GM21786 (cell line): ENCODE measurements around the gene SPACA7.

Experiments
- ATAC-seq: cut with Tn5 transposase; IDR thresholded peaks from one replicate; pipeline ENCODE4 v1.9.1; 2021; ENCODE audit not compliant: unreplicated experiment

SPACA7 gene

DNA sequence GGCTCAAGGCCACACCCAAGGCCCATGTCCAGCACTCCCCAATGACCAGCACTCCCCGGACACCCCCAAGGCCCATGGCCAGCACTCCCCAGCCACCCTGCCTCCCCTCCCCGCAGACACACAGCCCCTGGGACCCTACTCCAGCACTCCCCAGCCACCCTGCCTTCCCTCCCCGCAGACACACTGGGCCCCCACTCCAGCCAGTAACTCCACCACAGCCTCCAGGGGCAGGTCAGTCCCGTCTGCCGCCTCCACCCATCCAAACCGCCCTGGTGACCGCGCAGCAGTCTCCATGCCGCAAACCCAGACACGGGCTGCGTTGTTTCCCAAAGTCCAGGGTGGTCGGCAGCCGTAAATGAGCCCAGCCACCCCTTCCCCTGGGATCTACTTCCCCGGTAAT is 70.7 kb downstream of the SPACA7 start:
- ATAC-seq, result no peak

DNA sequence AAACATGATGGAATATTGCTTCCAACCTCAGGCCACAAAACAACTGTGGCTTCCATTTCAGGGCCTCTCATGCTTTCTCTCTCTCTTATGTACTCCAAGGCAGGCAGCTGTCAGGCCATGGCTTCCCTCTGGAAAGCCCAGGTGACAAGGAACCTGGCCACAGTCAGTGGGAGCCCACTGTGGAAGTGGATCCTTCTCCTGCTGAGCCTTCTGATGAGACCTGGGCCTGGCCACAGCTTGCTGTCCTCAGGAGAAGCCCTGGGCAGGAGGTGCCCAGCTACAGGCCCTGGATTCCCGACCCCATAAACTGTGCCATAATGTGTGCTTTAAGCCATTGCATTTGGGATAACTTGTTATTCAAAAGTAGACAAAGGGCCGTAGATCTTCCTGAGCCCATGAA is 71.2 kb downstream of the SPACA7 start:
- no peak for ATAC-seq

- ATAC-seq, result no peak
Observed at GRCh38 chr13:112447761-112448603, 71.8 kb downstream of the SPACA7 start.

DNA sequence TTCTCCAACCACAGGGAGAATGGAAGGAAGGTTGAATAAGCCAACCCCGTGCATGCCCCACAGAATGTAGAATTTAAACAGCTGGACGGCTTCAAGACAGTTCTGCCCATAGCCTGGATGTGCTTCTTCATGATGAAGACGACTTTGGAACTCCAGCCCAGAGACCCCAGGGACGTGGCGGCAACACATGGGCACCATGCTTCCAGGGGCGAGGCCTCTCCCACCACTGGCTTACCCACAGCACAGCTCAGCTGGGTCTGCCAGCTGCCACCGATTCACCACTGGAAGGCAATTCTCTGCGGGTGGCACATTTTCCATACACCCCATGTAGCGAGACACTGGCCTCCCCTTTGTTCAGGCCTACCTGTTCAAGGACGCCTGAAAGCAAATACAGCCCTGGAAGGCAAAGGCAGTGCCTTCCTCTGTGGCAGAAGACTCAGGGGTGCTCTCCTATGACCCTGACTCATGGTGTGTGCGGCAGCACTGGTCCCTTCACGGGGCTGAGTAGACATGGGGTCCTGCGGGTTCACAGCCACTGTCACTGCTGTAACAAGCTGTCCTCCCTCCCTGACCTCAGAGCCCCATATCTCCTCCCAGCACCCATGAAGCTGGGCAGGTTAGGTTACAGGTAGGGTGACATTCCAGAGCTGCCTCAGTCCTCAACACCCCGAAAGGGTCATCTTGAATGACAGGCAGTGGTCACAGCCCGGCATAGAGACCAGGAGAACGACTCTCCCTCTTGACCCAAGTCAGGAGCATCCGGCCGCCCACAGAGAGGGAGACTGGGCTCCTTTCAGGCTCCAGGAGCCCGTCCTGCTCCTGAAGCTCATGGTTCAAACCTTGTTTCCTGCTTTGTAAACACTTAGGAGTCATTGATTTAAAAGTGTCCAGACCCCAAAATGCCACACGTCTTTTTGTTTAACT is 72.7 kb downstream of the SPACA7 start:
- ATAC-seq, result no peak

DNA sequence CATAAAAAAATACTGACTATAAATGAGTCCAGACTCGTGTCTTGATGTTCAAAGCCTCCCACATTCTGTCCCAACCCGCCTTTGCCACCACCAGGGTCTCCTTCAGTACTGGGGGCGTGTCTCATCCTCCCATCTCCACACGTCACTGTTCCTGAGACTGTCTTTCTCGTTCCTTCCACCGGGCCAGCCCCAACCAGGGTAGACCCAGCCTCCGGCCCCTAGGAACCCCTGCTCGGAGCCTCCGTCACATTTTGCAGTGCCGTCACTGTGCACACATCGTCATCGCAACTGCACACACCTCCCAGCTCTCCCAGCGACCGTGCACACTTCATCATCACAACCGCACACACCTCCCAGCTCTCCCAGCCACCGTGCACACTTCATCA is 73.4 kb downstream of the SPACA7 start:
- ATAC-seq, result no peak

DNA sequence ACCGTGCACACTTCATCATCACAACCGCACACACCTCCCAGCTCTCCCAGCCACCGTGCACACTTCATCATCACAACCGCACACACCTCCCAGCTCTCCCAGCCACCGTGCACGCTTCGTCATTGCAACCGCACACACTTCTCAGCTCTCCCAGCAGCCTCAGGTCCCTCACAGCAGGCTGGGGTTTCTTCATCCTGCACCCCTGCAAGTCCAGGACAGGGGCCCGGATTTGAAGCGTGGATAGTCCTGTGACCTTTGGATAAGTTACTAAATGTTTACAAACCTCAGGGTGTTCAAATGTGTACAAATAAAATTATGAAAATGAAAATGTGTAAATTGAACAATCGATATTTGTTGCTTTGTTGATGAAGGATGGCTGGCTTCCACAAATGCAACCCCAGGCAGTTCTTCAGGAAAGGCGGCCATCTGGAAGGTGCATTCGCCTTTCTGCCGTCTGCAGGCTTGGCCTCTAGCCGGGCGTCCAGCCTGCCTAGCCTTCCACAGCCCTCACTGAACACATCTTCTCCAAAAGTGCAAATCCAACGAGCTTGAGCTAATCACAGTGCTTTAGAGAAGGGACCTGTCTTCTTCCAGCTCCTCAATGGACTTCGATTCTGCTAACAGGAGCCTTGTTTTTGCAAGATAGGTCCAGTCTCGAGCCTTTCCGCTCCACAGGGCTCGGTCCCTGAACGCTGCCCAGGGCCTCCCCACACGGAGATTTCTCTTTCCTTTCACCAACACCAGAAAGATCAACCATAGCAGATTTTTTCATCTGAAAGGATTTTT is 74.2 kb downstream of the SPACA7 start:
- no peak for ATAC-seq

DNA sequence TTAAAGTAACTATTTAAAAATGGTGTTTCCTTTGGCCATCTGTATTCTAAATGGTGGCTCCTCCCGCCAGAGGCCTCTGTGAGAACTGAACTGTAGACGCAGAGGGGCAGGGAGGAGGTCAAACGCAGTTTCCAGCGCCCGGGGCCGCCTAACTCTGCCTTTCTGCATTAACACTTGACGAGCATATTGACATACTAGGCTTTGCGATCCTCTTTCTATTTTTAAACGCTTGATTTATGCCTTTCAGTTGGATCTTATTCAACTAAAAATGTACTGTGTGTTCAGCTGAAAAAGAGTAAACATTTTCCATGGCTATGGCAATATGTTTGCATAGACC is 74.7 kb downstream of the SPACA7 start:
- no peak for ATAC-seq

GRCh38 chr13:112451512-112452379 is 75.6 kb downstream of the SPACA7 start:
- ATAC-seq, result no peak

GRCh38 chr13:112452380-112453206 is 76.4 kb downstream of the SPACA7 start:
- no peak for ATAC-seq

- no peak for ATAC-seq
Observed at GRCh38 chr13:112453207-112453829, 77.2 kb downstream of the SPACA7 start.

DNA sequence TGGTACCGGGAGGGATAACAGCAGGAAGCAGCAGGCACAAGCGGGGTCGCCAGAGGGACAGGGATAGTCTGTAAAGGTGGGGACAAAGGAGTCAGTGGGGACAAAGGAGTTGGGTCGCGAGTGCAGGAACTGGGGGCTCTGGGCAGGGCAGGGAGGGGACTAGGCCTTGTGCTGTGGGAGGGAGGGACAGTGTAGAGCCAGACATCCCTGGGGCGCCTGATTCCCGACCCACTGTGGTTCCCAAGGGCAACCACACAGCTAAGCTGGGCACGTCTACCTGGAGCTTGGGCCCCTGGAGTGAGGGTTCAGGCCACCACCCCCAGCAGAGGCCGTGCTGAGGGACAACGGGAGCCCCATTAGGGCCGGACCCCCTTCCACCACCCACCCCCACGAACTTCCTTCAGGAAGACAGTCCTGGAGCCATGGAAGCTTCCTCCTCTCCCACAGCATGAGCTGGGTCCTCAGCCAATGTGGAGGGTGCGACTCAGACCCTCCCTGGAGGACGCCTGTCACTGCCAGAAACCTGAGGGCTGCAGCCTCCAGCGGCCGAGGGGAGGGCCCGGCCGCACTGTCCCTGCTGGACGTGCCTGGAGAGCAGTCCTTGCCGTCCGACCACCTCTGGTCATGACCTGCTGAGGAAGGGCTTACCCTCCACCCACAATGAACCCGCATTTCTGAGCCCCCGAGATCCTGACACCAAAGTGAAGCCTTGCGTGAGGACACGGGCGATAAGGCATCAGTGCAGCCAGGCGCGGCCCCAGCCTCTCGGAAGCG is 77.9 kb downstream of the SPACA7 start:
- ATAC-seq, result no peak

- ATAC-seq, result no peak
Observed at GRCh38 chr13:112454648-112455334, 78.6 kb downstream of the SPACA7 start.

DNA sequence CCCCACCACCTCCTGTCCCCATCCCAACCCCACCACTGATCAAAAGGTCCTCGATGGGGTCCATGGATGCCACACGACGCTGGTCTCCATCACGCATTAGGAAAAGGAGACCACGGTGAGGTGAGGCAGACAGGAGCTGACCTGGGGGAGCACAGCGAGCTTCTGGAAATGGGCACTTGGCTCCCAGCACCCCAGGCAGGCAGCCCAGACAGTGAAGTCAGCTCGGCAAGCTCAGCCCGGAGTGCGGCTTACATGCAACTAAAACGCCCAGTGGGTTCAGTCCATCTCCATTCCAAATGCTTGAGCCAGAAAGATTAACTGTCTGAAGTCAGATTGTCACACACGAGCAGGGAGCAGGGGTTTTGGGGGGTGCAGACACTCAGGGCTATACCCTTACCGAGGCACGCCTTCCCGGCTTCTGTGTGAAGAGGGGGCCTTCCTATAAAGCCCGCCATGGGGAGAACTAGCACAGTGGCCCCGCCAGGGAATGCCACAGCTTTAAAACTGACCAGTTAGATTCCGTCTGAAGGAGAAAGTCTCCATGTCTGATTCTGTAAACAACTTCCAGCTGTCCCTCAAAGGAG is 79.4 kb downstream of the SPACA7 start:
- no peak for ATAC-seq

- ATAC-seq, result no peak
Observed at GRCh38 chr13:112456138-112457056, 80.2 kb downstream of the SPACA7 start.

DNA sequence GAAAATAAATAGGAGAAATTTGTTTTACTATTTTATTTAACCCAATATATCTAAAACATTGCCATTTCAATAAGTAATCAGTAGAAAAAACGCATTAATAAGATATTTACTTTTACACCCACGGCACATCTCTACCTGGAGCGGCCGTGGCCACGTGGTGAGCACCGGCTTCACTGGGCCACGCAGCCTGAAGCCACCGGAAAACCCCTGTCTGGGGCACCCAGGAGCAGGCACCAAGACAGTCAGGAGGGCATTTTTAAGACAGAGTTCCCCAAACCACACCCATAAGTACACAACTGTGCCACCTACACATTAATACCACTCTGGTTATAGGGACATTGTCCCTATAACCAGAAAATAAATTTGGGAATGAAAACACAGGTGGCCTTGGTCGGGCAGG is 80.9 kb downstream of the SPACA7 start:
- no peak for ATAC-seq

- ATAC-seq, result no peak
Observed at GRCh38 chr13:112457485-112457884, 81.3 kb downstream of the SPACA7 start.
